HG03045 (cell line): Measurements from ENCODE around the gene ANKRD33.
A peak's percentile ranks its signal among the peaks of the same experiment; 100 is the strongest.

Experiments used
- ATAC-seq: cut with Tn5 transposase; IDR thresholded peaks from one replicate; pipeline ENCODE4 v1.9.1; 2021; ENCODE audit warnings: mild to moderate bottlenecking, moderate library complexity; ENCODE audit not compliant: unreplicated experiment

The ANKRD33 gene

DNA sequence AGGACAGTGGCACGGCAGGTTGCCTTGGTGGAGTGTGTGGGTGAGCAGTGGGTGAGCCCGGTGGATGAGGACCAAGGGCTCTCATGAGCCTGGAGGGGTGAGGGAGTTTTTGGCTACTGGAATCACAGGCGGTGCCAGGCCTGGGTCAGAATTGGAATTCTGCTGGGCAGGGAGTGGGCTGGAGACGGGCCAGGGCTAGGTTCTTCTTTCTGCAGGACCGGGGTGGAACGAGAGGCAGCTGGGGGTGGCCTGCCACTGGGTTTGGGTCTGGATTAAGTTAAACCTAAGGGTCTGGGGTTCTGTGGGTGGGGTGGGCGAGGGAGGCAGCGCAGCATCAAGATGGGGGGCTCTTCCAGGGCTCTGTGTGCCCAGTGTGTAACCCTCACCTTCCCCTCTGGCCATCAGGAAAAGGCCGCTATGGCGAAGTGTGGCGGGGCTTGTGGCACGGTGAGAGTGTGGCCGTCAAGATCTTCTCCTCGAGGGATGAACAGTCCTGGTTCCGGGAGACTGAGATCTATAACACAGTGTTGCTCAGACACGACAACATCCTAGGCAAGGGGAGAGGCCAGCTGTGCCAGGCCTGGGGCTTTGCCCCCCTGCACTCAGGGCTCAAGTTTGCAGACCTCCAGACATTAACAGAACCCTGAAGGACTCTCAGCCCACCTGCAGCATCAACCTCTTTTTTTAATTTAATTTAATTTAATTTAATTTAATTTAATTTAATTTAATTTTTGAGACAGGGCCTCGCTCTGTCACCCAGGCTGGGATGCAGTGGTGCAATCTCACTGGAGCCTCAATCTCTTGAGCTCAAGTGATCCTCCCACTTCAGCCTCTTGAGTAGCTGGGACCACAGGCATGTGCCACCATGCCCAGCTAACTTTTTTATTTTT is 26.4 kb downstream of the ANKRD33 start:
- no peak for ATAC-seq

- ATAC-seq = no peak
Measured at GRCh38 chr12:51915003-51915625, 27.2 kb downstream of the ANKRD33 start.

- ATAC-seq = no peak
Measured at GRCh38 chr12:51915951-51916350, 28.0 kb downstream of the ANKRD33 start.

DNA sequence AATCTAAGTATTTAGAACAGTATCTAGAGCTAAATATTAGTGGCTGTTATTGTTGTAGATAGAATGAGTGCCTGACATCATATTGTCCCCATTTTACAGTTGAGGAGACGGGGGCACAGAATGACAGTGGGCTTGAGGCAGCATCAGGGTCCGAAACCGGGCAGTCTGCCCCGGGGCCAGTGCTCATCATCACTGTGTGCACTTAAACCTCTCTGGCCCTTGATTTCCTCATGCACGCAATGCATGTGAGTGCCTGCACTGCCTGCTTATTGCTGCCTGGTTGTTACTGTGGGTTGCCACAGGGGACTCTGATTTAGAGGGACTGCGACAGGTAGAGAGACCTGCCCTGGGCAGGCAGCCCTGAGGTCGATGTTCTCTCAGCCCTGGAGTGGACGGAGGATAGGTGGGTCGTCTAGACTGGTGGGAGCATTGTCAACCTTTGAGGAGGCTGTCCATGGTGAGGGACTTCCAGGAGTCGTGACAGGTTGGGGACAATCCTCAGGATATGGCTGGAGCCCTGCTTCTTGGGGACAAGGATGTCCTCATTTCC is 29.2 kb downstream of the ANKRD33 start:
- no peak for ATAC-seq

GRCh38 chr12:51917746-51918453 is 30.0 kb downstream of the ANKRD33 start:
- no peak for ATAC-seq

DNA sequence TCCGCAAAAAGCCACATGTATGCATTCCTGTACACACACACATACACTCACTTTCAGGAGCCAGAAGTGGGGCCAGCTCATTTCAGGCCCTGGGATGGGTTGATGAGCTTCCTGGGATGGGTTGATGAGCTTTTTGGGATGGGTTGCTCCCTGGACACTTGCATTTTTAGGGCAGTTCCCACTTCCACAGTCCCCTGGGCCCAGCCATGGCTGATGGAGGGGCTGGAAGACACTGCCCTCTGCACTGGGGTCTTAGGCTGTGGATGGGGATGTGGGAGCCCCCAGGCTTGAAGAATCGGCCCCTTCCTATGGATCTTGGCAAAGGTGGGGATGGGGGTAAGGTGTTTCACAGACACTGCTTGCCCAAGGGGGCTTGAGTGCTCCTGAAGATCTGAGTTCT is 32.1 kb downstream of the ANKRD33 start:
- ATAC-seq = no peak

- no peak for ATAC-seq
Measured at GRCh38 chr12:51921017-51921725, 33.3 kb downstream of the ANKRD33 start.

- no peak for ATAC-seq
Measured at GRCh38 chr12:51922146-51922545, 34.2 kb downstream of the ANKRD33 start.

- no peak for ATAC-seq
Measured at GRCh38 chr12:51922762-51923505, 35.0 kb downstream of the ANKRD33 start.

DNA sequence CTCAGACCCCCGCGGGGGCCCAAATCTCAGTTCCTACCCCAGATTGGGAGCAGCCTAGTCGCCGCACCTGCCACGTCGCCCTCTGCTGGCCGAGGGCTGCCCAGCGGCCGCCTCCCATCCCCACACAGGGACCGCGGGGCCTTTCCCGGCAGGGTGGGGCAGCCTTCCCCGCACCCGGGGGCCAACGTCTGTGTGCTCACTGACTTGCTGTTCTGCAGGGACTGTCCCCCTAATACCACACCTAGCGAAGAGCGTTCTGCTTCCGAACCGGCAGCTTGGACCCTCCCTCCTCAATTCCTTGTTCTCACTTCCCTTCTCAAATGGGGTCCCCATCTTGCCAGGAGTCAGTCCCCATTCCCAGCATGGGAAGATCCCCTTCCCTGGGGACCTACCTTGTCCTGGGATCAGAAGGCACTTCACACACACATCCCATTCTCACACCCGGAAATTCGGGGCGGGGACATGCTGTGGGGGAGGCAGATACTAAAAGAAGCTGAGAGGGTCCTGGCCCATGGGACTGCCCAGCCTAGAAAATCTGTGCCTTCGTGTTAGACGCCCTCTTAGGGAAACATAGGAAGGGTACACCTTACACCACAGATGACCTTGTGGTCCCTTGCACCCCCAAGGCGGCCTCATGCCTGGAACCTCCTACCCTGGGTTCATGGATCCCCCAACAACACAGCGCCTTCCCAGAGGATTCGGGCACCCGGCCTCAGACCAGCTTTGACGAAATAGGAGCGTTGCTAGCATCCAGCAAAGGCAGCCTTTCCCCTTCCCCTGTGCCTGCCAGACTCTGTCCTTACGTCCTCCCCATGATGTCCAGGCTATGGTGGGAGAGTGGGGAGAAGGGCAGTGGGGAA is 35.8 kb downstream of the ANKRD33 start:
- no peak for ATAC-seq

- ATAC-seq = peak; percentile 61
Measured at GRCh38 chr12:51924551-51925319, 36.8 kb downstream of the ANKRD33 start.

DNA sequence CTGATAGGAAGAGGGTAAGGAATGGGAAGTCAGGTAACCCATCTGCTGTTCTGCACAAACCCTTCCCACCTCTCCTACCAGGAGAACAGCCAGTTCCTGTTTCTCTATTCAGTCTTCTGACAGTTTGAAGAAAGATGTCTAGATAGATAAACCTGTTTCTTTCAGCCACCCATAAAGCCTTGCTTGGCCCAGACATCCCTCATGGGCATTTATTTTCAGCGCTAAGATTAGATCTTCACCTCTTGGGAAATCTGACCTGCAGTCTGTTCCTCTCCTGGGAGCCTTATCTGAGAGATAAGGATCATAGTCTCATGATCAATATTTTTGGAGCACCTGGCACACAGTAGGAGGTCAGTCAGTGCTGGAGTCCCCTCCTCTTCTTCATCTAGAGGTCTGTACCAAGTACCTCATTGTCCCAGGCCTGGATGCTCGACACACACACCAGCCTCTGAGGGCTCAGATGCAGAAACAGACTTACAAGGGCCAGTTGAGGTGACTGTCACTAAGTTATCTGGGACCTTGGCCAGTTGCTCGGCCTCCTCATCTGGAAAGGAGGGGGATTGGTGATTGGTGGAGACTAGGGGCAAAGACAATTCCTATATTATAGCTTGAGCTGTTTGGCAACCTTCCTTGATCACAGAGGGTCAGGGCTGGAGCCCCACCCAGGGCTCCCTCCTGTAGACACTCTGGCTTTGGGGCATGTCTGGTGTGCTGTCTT is 37.6 kb downstream of the ANKRD33 start:
- no peak for ATAC-seq

- ATAC-seq = no peak
Measured at GRCh38 chr12:51926064-51926632, 38.2 kb downstream of the ANKRD33 start.

- no peak for ATAC-seq
Measured at GRCh38 chr12:51926718-51927117, 38.8 kb downstream of the ANKRD33 start.

GRCh38 chr12:51932218-51933076 is 44.5 kb downstream of the ANKRD33 start:
- ATAC-seq = no peak

DNA sequence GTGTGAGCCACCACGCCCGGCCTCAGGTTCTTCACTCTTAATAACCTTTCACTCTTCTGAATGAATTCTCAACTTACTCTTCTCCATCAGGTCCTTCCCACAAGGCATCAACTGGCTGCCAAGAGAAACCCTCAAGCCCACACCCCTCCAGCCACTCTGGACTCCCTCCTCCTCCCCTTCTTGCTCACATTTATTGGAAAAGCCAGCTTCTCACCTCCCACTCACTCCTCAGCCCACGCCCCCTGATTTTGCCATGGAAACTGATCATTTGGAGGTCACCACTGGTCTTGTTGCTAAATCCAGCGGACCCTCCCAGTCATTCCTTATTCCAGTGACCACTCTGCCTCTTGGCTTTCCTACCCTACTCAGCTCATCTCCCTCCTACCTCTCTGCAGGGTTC is 46.2 kb downstream of the ANKRD33 start:
- no peak for ATAC-seq
